K562 (cell line): ENCODE data around the gene EEPD1. TPM values are rescaled to one million over a fixed set of nuclear protein-coding genes. Genes with fewer than 3 reads are reported as not detected.

Experiments used
- ATAC-seq: fragments of 200-7000 bp; cut with Tn5 transposase; 3 replicates; pipeline ENCODE4 v1.9.1; 2020; ENCODE audit warnings: moderate library complexity
- BruUV-seq: library from RNA; stranded (reverse); fragments of 400-500 nt; replicated peaks from 2 replicates; lab custom pipeline; 2021; lab: Mats Ljungman, UMichigan
- CTCF ChIA-PET: fragments of 300-600 bp; formaldehyde crosslinking; extraction: SDS; loops from one replicate; lab custom pipeline; 2021; ENCODE audit warnings: low intra/inter-chr PET ratio; lab: Yijun Ruan, JAX
- POLR2A ChIA-PET: fragments of 300-600, 350-650 bp; sonication (Branson Sonifier 250); formaldehyde crosslinking; extraction: SDS; loops from one replicate; lab custom pipeline; 2021; ENCODE audit warnings: antibody characterized with exemption, inconsistent platforms; lab: Yijun Ruan, JAX
- DNase-seq, 4 experiments: peaks; one replicate each; pipeline versions ENCODE4 v3.0.0 to v3.0.0-alpha.2; 2011 to 2018; ENCODE audit warnings: low spot score in 3 of 4, mixed read lengths in 3 of 4; ENCODE audit errors: extremely low read depth in 1 of 4
- FAIRE-seq: peaks from 2 replicates; lab custom pipeline; 2011; peaks lifted over from hg19 to GRCh38; lab: Jason Lieb, UNC
- H2AFZ ChIP-seq: 2 replicates; pipeline ENCODE4 v1.6.0; 2011; ENCODE audit warnings: low read depth, low read length, control low read depth, inconsistent platforms
- H3K27ac ChIP-seq: fragments of 200-600 bp; 3 replicates; pipeline ENCODE4 v1.8.0; 2011; ENCODE audit warnings: low read depth, mild to moderate bottlenecking, control low read depth, inconsistent platforms, low read length, moderate library complexity, mixed read lengths; ENCODE audit errors: extremely low read depth
- H3K27me3 ChIP-seq, 2 experiments: fragments of 300-600 bp in 1 of 2; 2 replicates in 1 of 2; 3 replicates in 1 of 2; pipeline versions ENCODE4 v1.6.0 to v1.8.0; 2011; ENCODE audit warnings: inconsistent platforms in 2 of 2, low read length in 2 of 2, mild to moderate bottlenecking in 1 of 2, mixed read lengths in 1 of 2, moderate library complexity in 1 of 2; ENCODE audit not compliant: control insufficient read depth in 2 of 2, insufficient read depth in 2 of 2
- H3K36me3 ChIP-seq: fragments of 300-600 bp; 3 replicates; pipeline ENCODE4 v1.8.0; 2011; ENCODE audit warnings: mild to moderate bottlenecking, low read length, inconsistent platforms; ENCODE audit not compliant: control insufficient read depth, insufficient read depth
- H3K4me1 ChIP-seq, 2 experiments: fragments of 200-600 bp in 1 of 2; replicated peaks in 1 of 2; 2 replicates in 1 of 2; 3 replicates in 1 of 2; pipeline versions ENCODE4 v1.5.1 to v1.8.0; 2011; ENCODE audit warnings: inconsistent platforms in 2 of 2, low read length in 2 of 2, mild to moderate bottlenecking in 1 of 2, mixed read lengths in 1 of 2, moderate library complexity in 1 of 2; ENCODE audit not compliant: control insufficient read depth in 2 of 2, insufficient read depth in 2 of 2
- H3K4me2 ChIP-seq: 2 replicates; pipeline ENCODE4 v1.6.1; 2011; ENCODE audit warnings: low read length, control low read depth, inconsistent platforms, mixed read lengths; ENCODE audit not compliant: insufficient read depth
- H3K4me3 ChIP-seq: fragments of 200-600 bp; sonication (generic), shearing (Covaris generic); 2 replicates; pipeline ENCODE4 v1.5.1; 2016; ENCODE audit warnings: control low read depth, inconsistent platforms
- H3K79me2 ChIP-seq: fragments of 200-600 bp; 3 replicates; pipeline ENCODE4 v1.8.0; 2011; ENCODE audit warnings: low read length, inconsistent platforms; ENCODE audit not compliant: control insufficient read depth, insufficient read depth
- H3K9ac ChIP-seq, 2 experiments: 2 replicates each; pipeline versions ENCODE4 v1.6.0 to v1.6.1; 2011; ENCODE audit warnings: low read depth in 2 of 2, low read length in 2 of 2, control low read depth in 1 of 2, inconsistent platforms in 1 of 2, mild to moderate bottlenecking in 1 of 2, mixed read lengths in 1 of 2; ENCODE audit not compliant: insufficient read depth in 1 of 2
- H3K9me1 ChIP-seq: one replicate; pipeline ENCODE4 v1.6.0; 2011; ENCODE audit warnings: inconsistent platforms, mild to moderate bottlenecking, low read length, moderate library complexity; ENCODE audit not compliant: control insufficient read depth, insufficient read depth
- H3K9me3 ChIP-seq: replicated peaks from 2 replicates; pipeline ENCODE4 v1.5.1; 2011; ENCODE audit warnings: low read depth, low read length, inconsistent platforms; ENCODE audit not compliant: control insufficient read depth, insufficient read depth
- H4K20me1 ChIP-seq: replicated peaks from 2 replicates; pipeline ENCODE4 v1.6.1; 2011; ENCODE audit warnings: low read length, inconsistent platforms, mixed read lengths; ENCODE audit not compliant: control insufficient read depth, insufficient read depth
- CEBPB ChIP-seq: fragments of 450-650 bp; IDR thresholded peaks from 2 replicates; pipeline ENCODE4 v1.6.1; 2016; ENCODE audit warnings: missing genetic modification characterization, missing compliant biosample characterization
- CEBPG ChIP-seq, 3 experiments: fragments of 200-800 bp in 1 of 3; sonication (Bioruptor generic) in 1 of 3; sonication (generic) in 1 of 3; formaldehyde crosslinking in 1 of 3; IDR thresholded peaks in 2 of 3; conservative IDR thresholded peaks in 1 of 3; 2 replicates each; pipeline versions ENCODE4 v1.6.1 to v1.8.0; 2016 to 2022; ENCODE audit warnings: missing compliant biosample characterization in 2 of 3, missing genetic modification characterization in 2 of 3, mild to moderate bottlenecking in 1 of 3, missing genetic modification reagents in 1 of 3
- CHD2 ChIP-seq: IDR thresholded peaks from 2 replicates; pipeline ENCODE4 v1.6.1; 2011; ENCODE audit warnings: low read depth, low read length
- CREB1 ChIP-seq, 2 experiments: sonication (generic) in 1 of 2; formaldehyde crosslinking in 1 of 2; IDR thresholded peaks; 2 replicates each; pipeline versions ENCODE4 v1.6.1 to v1.8.0; 2012 to 2022; ENCODE audit warnings: inconsistent platforms in 1 of 2, mild to moderate bottlenecking in 1 of 2, missing genetic modification reagents in 1 of 2, moderate library complexity in 1 of 2
- E2F6 ChIP-seq, 2 experiments: IDR thresholded peaks; 2 replicates each; pipeline ENCODE4 v1.6.1; 2011; ENCODE audit warnings: borderline replicate concordance in 1 of 2, control low read depth in 1 of 2, low read depth in 1 of 2, low read length in 1 of 2, mild to moderate bottlenecking in 1 of 2, mixed read lengths in 1 of 2, moderate library complexity in 1 of 2; ENCODE audit not compliant: insufficient read depth in 1 of 2, insufficient read length in 1 of 2, poor library complexity in 1 of 2, severe bottlenecking in 1 of 2; ENCODE audit errors: extremely low read depth in 1 of 2
- JUND ChIP-seq, 2 experiments: IDR thresholded peaks; 2 replicates in 1 of 2; 3 replicates in 1 of 2; pipeline ENCODE4 v1.6.1; 2011; ENCODE audit warnings: borderline replicate concordance in 2 of 2, low read depth in 2 of 2, low read length in 2 of 2, improper control_type of control experiment in 1 of 2, missing biosample characterization in 1 of 2, missing genetic modification characterization in 1 of 2, missing genetic modification reagents in 1 of 2
- MEIS2 ChIP-seq: fragments of 450-650 bp; IDR thresholded peaks from 2 replicates; pipeline ENCODE4 v1.6.1; 2014; ENCODE audit warnings: mild to moderate bottlenecking; ENCODE audit not compliant: partially characterized antibody
- MYBL2 ChIP-seq, 2 experiments: fragments of 450-650 bp in 1 of 2; sonication (generic) in 1 of 2; formaldehyde crosslinking in 1 of 2; IDR thresholded peaks; 2 replicates each; pipeline versions ENCODE4 v1.6.1 to v1.8.1; 2017 to 2022; ENCODE audit warnings: borderline replicate concordance in 1 of 2, inconsistent platforms in 1 of 2, low read depth in 1 of 2, mild to moderate bottlenecking in 1 of 2, missing genetic modification reagents in 1 of 2, moderate library complexity in 1 of 2
- POLR2G ChIP-seq: fragments of 200-400 bp; formaldehyde crosslinking; IDR thresholded peaks from 2 replicates; pipeline ENCODE4 v1.6.1; 2017; ENCODE audit warnings: low read depth, mild to moderate bottlenecking, antibody characterized with exemption, low read length, moderate library complexity
- WGBS: fragments of 100-300 bp; shearing (Covaris generic); methylation state at CpG from one replicate; pipeline ENCODE4 v1.1.6; 2016; ENCODE audit warnings: low coverage, mixed read lengths; ENCODE audit not compliant: insufficient coverage; ENCODE audit errors: missing lambda C conversion rate; 5-methylcytosine and 5-hydroxymethylcytosine counted together
- in situ Hi-C: fragments of 300-500 bp; cut with MboI; formaldehyde crosslinking; loops from 4 replicates; pipeline ENCODE4 v1.15.0; 2018; ENCODE audit warnings: inconsistent platforms, mixed read lengths
- intact Hi-C: fragments of 100-400 bp; cut with micrococcal nuclease; formaldehyde crosslinking; loops from 2 replicates; pipeline ENCODE4 v1.14.2; 2022
- polyA plus RNA-seq, 8 experiments: library from polyadenylated mRNA; depleted of rRNA in 4 of 8; stranded (reverse) in 5 of 8; unstranded in 3 of 8; fragments of >200 nt; fragmentation: Nextera tagmentation in 2 of 8; fragmentation: Illumina TruSeq in 1 of 8; extraction: Ambion mirVana in 2 of 8; extraction: Trizol in 1 of 8; gene quantifications; 2 replicates each; pipeline versions ENCODE4 v1.2.1 to v1.2.3, GENCODE V29; 2011 to 2014; ENCODE audit warnings: inconsistent platforms in 1 of 8, missing spikeins in 1 of 8
- total RNA-seq, 7 experiments: library from RNA; depleted of rRNA in 6 of 7; stranded (reverse); fragments of >200 nt in 6 of 7; fragmentation: Illumina TruSeq in 2 of 7; extraction: Trizol in 2 of 7; gene quantifications; 2 replicates each; pipeline versions ENCODE4 v1.2.1 to v1.2.3, GENCODE V29; 2011 to 2021; ENCODE audit warnings: low replicate concordance in 1 of 7
- TF ChIP-seq, protein P1 (sequence below): fragments of 450-650 bp; IDR thresholded peaks from 2 replicates; pipeline ENCODE4 v1.6.1; 2016; ENCODE audit warnings: antibody characterized with exemption
- TF ChIP-seq, protein P2 (sequence below): sonication (generic); formaldehyde crosslinking; IDR thresholded peaks from 2 replicates; pipeline ENCODE4 v1.9.0; 2022; ENCODE audit warnings: mild to moderate bottlenecking, missing genetic modification reagents

The EEPD1 gene
- total and polyA plus RNA-seq, 9 of the 15 experiments (the other 6 are each of a cell fraction or from before 2014, with no cell fraction given) = 0.01 to 1.5 (median 0.74) TPM; not detected in 1

- intact Hi-C loops (no loop called here), in situ Hi-C loops (no loop called here)
- Histone ChIP-seq H3K9ac (no peak overlapping the region), H3K27ac (no peak overlapping the region), H2AFZ (no peak overlapping the region), H3K79me2 (no peaks in the 10 kb centered on the region), H3K4me3 (no peak overlapping the region), H3K9me1 (no peaks in the 10 kb centered on the region), H3K9me3 (no peaks in the 10 kb centered on the region), H3K4me1 (no peaks in the 10 kb centered on the region; a peak in 1 of 5 replicates), H4K20me1 (no peaks in the 10 kb centered on the region; the same call in 1 of the 2 replicates), H3K27me3 (peaks cover 14 to 31% of the 10 kb centered on the region in 2 experiments; a peak in 4 of 5 replicates), H3K36me3 (no peaks in the 10 kb centered on the region), H3K4me2 (no peak overlapping the region)
- FAIRE-seq = peak; percentile 23
- no peak for TF ChIP-seq CHD2
- peak; percentile 28 for TF ChIP-seq MEIS2
- TF ChIP-seq CEBPG (CRISPR knock-in tag; IDR thresholded peaks at IDR 0.05) = no peak
- peak; percentile 70 to 94 for TF ChIP-seq CEBPG (tag; conservative IDR thresholded peaks at IDR 0.05 in 1 of 2, IDR thresholded peaks at IDR 0.05 in 1 of 2)
- TF ChIP-seq, protein P1, sequence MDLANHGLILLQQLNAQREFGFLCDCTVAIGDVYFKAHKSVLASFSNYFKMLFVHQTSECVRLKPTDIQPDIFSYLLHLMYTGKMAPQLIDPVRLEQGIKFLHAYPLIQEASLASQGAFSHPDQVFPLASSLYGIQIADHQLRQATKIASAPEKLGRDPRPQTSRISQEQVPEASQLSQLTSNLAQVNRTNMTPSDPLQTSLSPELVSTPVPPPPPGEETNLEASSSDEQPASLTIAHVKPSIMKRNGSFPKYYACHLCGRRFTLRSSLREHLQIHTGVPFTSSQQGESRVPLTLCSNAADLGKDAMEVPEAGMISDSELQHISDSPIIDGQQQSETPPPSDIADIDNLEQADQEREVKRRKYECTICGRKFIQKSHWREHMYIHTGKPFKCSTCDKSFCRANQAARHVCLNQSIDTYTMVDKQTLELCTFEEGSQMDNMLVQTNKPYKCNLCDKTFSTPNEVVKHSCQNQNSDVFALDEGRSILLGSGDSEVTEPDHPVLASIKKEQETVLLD = no peak
- no peak for TF ChIP-seq E2F6 (IDR thresholded peaks at IDR 0.05; ENCODE audit: borderline replicate concordance in 1 of 2, extremely low read depth in 1 of 2, insufficient read depth in 1 of 2, insufficient read length in 1 of 2, low read depth in 1 of 2, low read length in 1 of 2, poor library complexity in 1 of 2, severe bottlenecking in 1 of 2)
- no peak for TF ChIP-seq CREB1 (IDR thresholded peaks at IDR 0.05)
- TF ChIP-seq CREB1 (CRISPR knock-in tag; IDR thresholded peaks at IDR 0.05) = no peak
- peak; percentile 95 for TF ChIP-seq CEBPB (tag)
- no peak for TF ChIP-seq JUND (IDR thresholded peaks at IDR 0.05; ENCODE audit: borderline replicate concordance, low read depth, low read length)
- TF ChIP-seq JUND (tag; IDR thresholded peaks at IDR 0.05; ENCODE audit: borderline replicate concordance, low read depth, low read length) = peak; percentile 25; the same call in 1 of the 3 replicates
- TF ChIP-seq POLR2G = no peak
- no peak for TF ChIP-seq MYBL2 (IDR thresholded peaks at IDR 0.05; ENCODE audit: low read depth)
- no peak for TF ChIP-seq MYBL2 (CRISPR knock-in tag; IDR thresholded peaks at IDR 0.05; ENCODE audit: borderline replicate concordance)
- TF ChIP-seq, protein P2, sequence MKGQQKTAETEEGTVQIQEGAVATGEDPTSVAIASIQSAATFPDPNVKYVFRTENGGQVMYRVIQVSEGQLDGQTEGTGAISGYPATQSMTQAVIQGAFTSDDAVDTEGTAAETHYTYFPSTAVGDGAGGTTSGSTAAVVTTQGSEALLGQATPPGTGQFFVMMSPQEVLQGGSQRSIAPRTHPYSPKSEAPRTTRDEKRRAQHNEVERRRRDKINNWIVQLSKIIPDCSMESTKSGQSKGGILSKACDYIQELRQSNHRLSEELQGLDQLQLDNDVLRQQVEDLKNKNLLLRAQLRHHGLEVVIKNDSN = no peak
- no peak for ATAC-seq
- no TSS peak for BruUV-seq
- WGBS = 0% methylated on average over 5 of the region's 6 CpGs
- ChIA-PET CTCF (no interaction called here), POLR2A (interaction anchor here (0.6 kb wide), 1 partner anchor 448 kb away, joined by 4 read pairs; no protein-coding TSS in a partner anchor)
- no peak for DNase-seq
Measured at GRCh38 chr7:36119005-36119706, 33.9 kb upstream of the EEPD1 start.
